ENCODE results near the gene FOXE1.

FOXE1 gene

GRCh38 chr9:97842960-97843359 is 10.1 kb upstream of the FOXE1 start:
- DNase-seq = no peak
- intact Hi-C loops (cut with DNase I; ENCODE audit: low total_unique reads) = no loop called here
- Histone ChIP-seq H3K27ac (no peak overlapping the region), H3K27me3 (peaks cover 0 to 36% of the 10 kb centered on the region in 2 donors), H3K36me3 (no peaks in the 10 kb centered on the region), H3K9me3 (no peaks in the 10 kb centered on the region), H3K4me1 (peaks cover 0 to 4% (median 2%) of the 10 kb centered on the region in 4 donors), H3K4me3 (no peak overlapping the region)
- TF ChIP-seq CTCF (IDR thresholded peaks at IDR 0.05) = no peak

GRCh38 chr9:97845130-97845529 is 7.9 kb upstream of the FOXE1 start:
- Histone ChIP-seq H3K4me1 (peaks cover 0 to 17% (median 11%) of the 10 kb centered on the region in 4 donors), H3K27me3 (peaks cover 0 to 54% of the 10 kb centered on the region in 2 donors), H3K9me3 (no peaks in the 10 kb centered on the region), H3K4me3 (no peak overlapping the region), H3K27ac (no peak overlapping the region), H3K36me3 (no peaks in the 10 kb centered on the region)
- intact Hi-C loops (cut with DNase I; ENCODE audit: low total_unique reads) = no loop called here
- no peak for TF ChIP-seq CTCF (IDR thresholded peaks at IDR 0.05)
- DNase-seq = no peak

GRCh38 chr9:97845763-97846162 is 7.3 kb upstream of the FOXE1 start:
- no peaks in the 10 kb centered on the region for H3K36me3 ChIP-seq
- no peak overlapping the region for H3K4me3 ChIP-seq
- peaks cover 0 to 60% of the 10 kb centered on the region in 2 donors for H3K27me3 ChIP-seq
- intact Hi-C loops (cut with DNase I; ENCODE audit: low total_unique reads) = no loop called here
- no peak for TF ChIP-seq CTCF (IDR thresholded peaks at IDR 0.05)
- H3K27ac ChIP-seq = no peak overlapping the region
- no peaks in the 10 kb centered on the region for H3K9me3 ChIP-seq
- peaks cover 0 to 17% (median 11%) of the 10 kb centered on the region in 4 donors for H3K4me1 ChIP-seq
- DNase-seq = no peak

- TF ChIP-seq CTCF (IDR thresholded peaks at IDR 0.05) = no peak
- Histone ChIP-seq H3K9me3 (no peaks in the 10 kb centered on the region), H3K4me3 (no peak overlapping the region), H3K4me1 (peaks cover 0 to 19% (median 12%) of the 10 kb centered on the region in 4 donors), H3K27ac (no peak overlapping the region), H3K27me3 (peaks cover 0 to 66% of the 10 kb centered on the region in 2 donors), H3K36me3 (no peaks in the 10 kb centered on the region)
- no peak for DNase-seq
- intact Hi-C loops (cut with DNase I; ENCODE audit: low total_unique reads) = no loop called here
These were observed 6.7 kb upstream of the FOXE1 start for GRCh38 chr9:97846347-97846746.

- peaks cover 0 to 32% (median 19%) of the 10 kb centered on the region in 4 donors for H3K4me1 ChIP-seq
- H3K4me3 ChIP-seq = no peak overlapping the region
- intact Hi-C loops (cut with DNase I; ENCODE audit: low total_unique reads) = no loop called here
- H3K9me3 ChIP-seq = no peaks in the 10 kb centered on the region
- TF ChIP-seq CTCF (IDR thresholded peaks at IDR 0.05) = no peak
- no peaks in the 10 kb centered on the region for H3K36me3 ChIP-seq
- peaks cover 3 to 79% of the 10 kb centered on the region in 2 donors for H3K27me3 ChIP-seq
- no peak for DNase-seq
- H3K27ac ChIP-seq = no peak overlapping the region
These were observed 5.4 kb upstream of the FOXE1 start for GRCh38 chr9:97847474-97848214.

Data from tibial artery (tissue), 4 donors.